Fibroblast of lung (primary cell): ENCODE measurements around the gene WNT3A.

Experiments used
- CTCF ChIP-seq, 2 donors: IDR thresholded peaks in 1 of 2; conservative IDR thresholded peaks in 1 of 2; 1 replicate in 1 of 2; 2 replicates in 1 of 2; pipeline ENCODE4 v1.5.1; 2011 to 2012; ENCODE audit warnings: low read length in 2 of 2, control low read depth in 1 of 2, inconsistent platforms in 1 of 2, low read depth in 1 of 2, mild to moderate bottlenecking in 1 of 2
- EZH2 ChIP-seq: IDR thresholded peaks from 2 replicates; pipeline ENCODE4 v1.5.1; 2012; ENCODE audit warnings: low read length, control low read depth, mild to moderate bottlenecking; ENCODE audit errors: missing control alignments

DNA sequence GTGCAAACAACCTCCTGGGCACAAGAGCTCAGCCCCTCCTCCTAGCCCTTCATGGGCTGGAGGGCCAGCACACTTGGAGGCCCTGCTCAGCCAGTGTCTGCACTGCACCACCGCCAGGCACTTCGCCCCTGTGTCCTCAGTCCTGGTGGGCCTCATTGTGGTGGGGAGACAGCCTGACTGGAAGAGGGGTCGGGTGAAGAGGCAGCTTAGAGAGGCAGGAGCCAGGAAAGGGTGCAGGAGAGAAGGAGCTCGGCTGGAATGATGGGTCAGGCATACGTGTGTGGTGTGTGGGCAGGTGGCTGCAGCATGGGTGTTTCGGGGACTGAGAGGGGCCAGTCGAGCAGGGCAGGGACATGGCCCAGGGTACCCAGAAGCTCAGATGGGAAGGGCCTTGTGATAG is 4.1 kb downstream of the WNT3A start:
- TF ChIP-seq EZH2 (no peak), CTCF (conservative IDR thresholded peaks at IDR 0.05 in 1 of 2, IDR thresholded peaks at IDR 0.05 in 1 of 2; ENCODE audit: low read depth in 1 of 2, low read length in 2 of 2) (no peak)
